Mucosa of descending colon (tissue), 3 donors: ENCODE measurements around the gene CCNF. TPM values are rescaled to one million over a fixed set of nuclear protein-coding genes. Genes with fewer than 3 reads are reported as not detected.

Experiments used
- ATAC-seq: fragments of 200-7000 bp; cut with Tn5 transposase; one replicate; pipeline ENCODE4 v1.9.1; 2020; ENCODE audit warnings: mild to moderate bottlenecking, moderate library complexity
- DNase-seq, 3 donors: peaks; one replicate each; pipeline ENCODE4 v3.0.0-alpha.2; 2020
- H3K36me3 ChIP-seq: fragments of 200-600 bp; one replicate; pipeline ENCODE4 v1.8.0; 2021; ENCODE audit warnings: low read depth, mild to moderate bottlenecking
- H3K4me1 ChIP-seq: fragments of 200-600 bp; one replicate; pipeline ENCODE4 v1.8.0; 2021; ENCODE audit warnings: low read depth, mild to moderate bottlenecking
- H3K4me3 ChIP-seq: fragments of 200-600 bp; one replicate; pipeline ENCODE4 v1.8.0; 2021; ENCODE audit warnings: mild to moderate bottlenecking
- H3K9me3 ChIP-seq: fragments of 200-600 bp; one replicate; pipeline ENCODE4 v1.8.0; 2021; ENCODE audit warnings: mild to moderate bottlenecking
- intact Hi-C, 2 donors: fragments of 100-400 bp; cut with DNase I in 1 of 2; cut with micrococcal nuclease in 1 of 2; formaldehyde crosslinking; loops; one replicate each; pipeline versions ENCODE4 v1.11.0 to v1.11.1; 2022; cut with DNase I, micrococcal nuclease
- total RNA-seq, 3 donors: library from RNA; stranded (reverse); fragmentation: NEBNext Ultra II Directional in 2 of 3; extraction: Animal tissue kit (Norgen Biotek cat#: 25700) in 2 of 3; gene quantifications; one replicate each; pipeline versions ENCODE4 v1.2.1 to v1.2.4, GENCODE V29; 2021 to 2023
- TF ChIP-seq, protein P1 (sequence below): fragments of 200-600 bp; IDR thresholded peaks from one replicate; pipeline ENCODE4 v1.8.0; 2022; ENCODE audit warnings: antibody characterized with exemption, mild to moderate bottlenecking
- donor health status: DM: no; HTN: no; CAD: no; lungs with moderate emphysema.
- donor health status: DM: no; HTN: no; CAD: no.
- donor health status: DM: no; HTN: yes; CAD: no.

CCNF gene
- total RNA-seq, 3 donors from 2014 or later, result 3.4 to 12.7 (median 3.7) TPM

DNA sequence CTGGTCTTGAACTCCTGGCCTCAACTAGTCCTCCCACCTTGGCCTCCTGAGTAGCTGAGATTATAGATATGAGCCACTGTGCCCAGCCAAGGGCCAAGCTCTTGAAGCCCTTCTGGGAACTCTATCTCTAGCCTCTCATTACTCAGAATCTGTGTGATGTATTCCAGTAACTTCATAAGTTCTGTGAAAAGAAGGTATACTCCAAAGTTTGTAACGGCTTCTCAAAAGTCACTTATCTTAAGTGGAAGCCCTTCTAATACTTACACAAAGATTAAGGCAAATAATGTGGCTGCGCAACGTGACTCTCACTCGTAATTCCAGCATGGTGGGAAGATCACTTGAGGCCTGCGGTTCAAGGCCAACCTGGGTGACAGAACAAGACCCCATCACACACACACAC lies 65.4 kb downstream of the CCNF start:
- TF ChIP-seq, protein P1, sequence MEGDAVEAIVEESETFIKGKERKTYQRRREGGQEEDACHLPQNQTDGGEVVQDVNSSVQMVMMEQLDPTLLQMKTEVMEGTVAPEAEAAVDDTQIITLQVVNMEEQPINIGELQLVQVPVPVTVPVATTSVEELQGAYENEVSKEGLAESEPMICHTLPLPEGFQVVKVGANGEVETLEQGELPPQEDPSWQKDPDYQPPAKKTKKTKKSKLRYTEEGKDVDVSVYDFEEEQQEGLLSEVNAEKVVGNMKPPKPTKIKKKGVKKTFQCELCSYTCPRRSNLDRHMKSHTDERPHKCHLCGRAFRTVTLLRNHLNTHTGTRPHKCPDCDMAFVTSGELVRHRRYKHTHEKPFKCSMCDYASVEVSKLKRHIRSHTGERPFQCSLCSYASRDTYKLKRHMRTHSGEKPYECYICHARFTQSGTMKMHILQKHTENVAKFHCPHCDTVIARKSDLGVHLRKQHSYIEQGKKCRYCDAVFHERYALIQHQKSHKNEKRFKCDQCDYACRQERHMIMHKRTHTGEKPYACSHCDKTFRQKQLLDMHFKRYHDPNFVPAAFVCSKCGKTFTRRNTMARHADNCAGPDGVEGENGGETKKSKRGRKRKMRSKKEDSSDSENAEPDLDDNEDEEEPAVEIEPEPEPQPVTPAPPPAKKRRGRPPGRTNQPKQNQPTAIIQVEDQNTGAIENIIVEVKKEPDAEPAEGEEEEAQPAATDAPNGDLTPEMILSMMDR, result no peak
- peaks cover 6% of the 10 kb centered on the region for H3K4me1 ChIP-seq
- intact Hi-C loops, result loop anchor here in 1 of 2 donors (10.0 kb wide), 1 partner anchor 160 kb away; no protein-coding TSS in a partner anchor
- H3K4me3 ChIP-seq, result no peak overlapping the region
- DNase-seq (no peak), ATAC-seq (no peak)
- no peaks in the 10 kb centered on the region for H3K36me3 ChIP-seq
- no peaks in the 10 kb centered on the region for H3K9me3 ChIP-seq

GRCh38 chr16:2495041-2495440 lies 65.8 kb downstream of the CCNF start:
- no peaks in the 10 kb centered on the region for H3K36me3 ChIP-seq
- intact Hi-C loops, result loop anchor here in 1 of 2 donors (10.0 kb wide), 1 partner anchor 160 kb away; no protein-coding TSS in a partner anchor
- no peak for DNase-seq
- H3K4me1 ChIP-seq, result peaks cover 6% of the 10 kb centered on the region
- no peak for ATAC-seq
- no peak overlapping the region for H3K4me3 ChIP-seq
- H3K9me3 ChIP-seq, result no peaks in the 10 kb centered on the region
- TF ChIP-seq, protein P1, result no peak

GRCh38 chr16:2496223-2497115 lies 67.2 kb downstream of the CCNF start:
- ATAC-seq, result no peak
- intact Hi-C loops, result loop anchor here in 1 of 2 donors (10.0 kb wide), 1 partner anchor 162 kb away; no protein-coding TSS in a partner anchor

DNA sequence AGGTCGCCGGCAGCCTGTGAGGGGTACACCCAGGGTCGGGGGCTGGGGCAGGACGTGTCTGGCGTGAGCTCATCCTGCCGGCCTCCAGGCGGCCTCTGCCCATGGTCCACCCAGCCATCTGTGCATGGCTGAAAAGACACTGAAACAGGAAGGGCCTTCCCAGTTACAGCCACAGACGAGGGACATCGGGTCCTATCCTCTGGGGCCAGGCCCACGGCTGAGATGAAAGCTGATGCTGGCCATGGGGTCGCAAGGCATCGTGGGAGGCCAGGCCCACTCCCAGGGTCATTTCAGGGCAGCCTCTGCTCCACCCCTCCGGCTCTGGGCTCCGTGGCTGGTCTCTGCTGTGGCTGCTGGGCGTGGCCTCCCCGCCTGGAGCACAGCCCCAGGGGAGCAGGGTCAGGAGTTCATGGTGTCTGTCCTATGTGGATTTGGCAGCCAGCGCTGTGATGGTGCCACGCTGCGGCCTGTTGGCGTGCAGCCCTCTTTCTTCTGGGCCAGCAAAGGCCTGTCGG lies 67.9 kb downstream of the CCNF start:
- Histone ChIP-seq H3K9me3 (no peaks in the 10 kb centered on the region), H3K36me3 (no peaks in the 10 kb centered on the region), H3K4me3 (no peak overlapping the region), H3K4me1 (peaks cover 12% of the 10 kb centered on the region)
- peak in 2 of 3 donors; percentile 38 to 61 for DNase-seq
- intact Hi-C loops, result loop anchor here in 1 of 2 donors (10.0 kb wide), 1 partner anchor 162 kb away; no protein-coding TSS in a partner anchor
- peak; percentile 9 for ATAC-seq
- TF ChIP-seq, protein P1, result no peak

More at GRCh38 chr16:2496223-2497115, 67.2 kb downstream of the CCNF start:
- Histone ChIP-seq H3K36me3 (no peaks in the 10 kb centered on the region), H3K4me3 (no peak overlapping the region), H3K9me3 (no peaks in the 10 kb centered on the region), H3K4me1 (peaks cover 8% of the 10 kb centered on the region)
- TF ChIP-seq, protein P1, result no peak
- DNase-seq, result peak in 1 of 3 donors; percentile 55

- intact Hi-C loops, result loop anchor here in 1 of 2 donors (10.0 kb wide), 1 partner anchor 163 kb away; no protein-coding TSS in a partner anchor
- H3K36me3 ChIP-seq, result no peaks in the 10 kb centered on the region
- ATAC-seq (no peak), DNase-seq (no peak)
- H3K9me3 ChIP-seq, result no peaks in the 10 kb centered on the region
- TF ChIP-seq, protein P1, result no peak
- H3K4me3 ChIP-seq, result no peak overlapping the region
- H3K4me1 ChIP-seq, result peaks cover 12% of the 10 kb centered on the region
These were observed 68.6 kb downstream of the CCNF start for GRCh38 chr16:2497695-2498484.
